ENCODE measurements around the gene TENT5C.
"Not testable (repeated sequence)": the region's sequence is repeated elsewhere in the genome, so short reads cannot be mapped to it uniquely, and the experiment has no call there.

Gene TENT5C

DNA sequence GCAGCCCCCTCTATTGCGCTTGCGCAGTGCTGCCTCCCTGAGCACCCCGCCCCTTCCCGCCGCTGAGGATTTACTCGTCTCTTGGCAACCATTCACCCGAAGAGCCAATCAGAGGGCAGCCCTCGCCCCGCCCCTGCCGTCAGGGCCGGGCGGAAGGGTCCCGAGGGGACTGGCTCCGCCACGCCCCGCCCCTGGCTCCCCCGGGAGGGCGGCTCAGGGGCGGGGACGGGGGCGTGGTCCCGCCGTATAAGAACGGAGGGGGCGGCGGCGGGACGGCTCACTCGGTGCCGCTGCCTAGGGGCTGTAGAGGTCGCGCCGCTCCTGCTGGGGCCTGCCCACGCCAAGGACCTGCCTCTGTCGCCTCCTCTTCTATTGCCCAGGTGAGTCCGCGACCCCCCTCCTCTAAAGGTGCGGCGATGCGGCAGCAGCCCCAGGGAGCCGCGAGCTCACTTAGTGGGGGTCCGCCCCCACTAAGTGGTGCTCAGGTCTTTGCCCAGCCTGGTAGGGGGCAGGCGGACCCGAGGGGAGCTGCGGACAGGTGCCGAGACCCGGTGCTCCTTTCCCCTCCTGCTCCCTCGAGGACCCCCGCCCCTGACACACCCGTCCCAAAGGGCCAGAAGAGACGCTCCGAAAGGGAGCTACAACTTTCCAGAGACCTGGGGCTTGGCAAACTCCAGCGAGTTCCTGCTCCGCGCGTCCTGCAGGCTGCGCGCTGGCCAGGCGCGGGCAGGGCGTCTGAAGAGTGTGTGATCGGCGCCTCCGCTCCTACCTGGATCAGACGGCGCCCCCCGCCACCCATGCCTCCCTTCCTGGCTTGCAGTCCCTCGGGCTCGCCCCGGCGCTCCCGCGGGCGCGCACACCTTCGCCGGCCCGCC is at the start of gene TENT5C:
Gene TENT5C (plus strand): TSS at position 275 of the 875 bp plus-strand sequence. CDS start 16,821 bp downstream, outside the sequence.
- peak; percentile 93 for DNase-seq

- no peak for DNase-seq
Measured at GRCh38 chr1:117556341-117556740, 49.5 kb upstream of the TENT5C start.

GRCh38 chr1:117556976-117557375 is 48.9 kb upstream of the TENT5C start:
- DNase-seq, result no peak

GRCh38 chr1:117558451-117558850 is 47.4 kb upstream of the TENT5C start:
- DNase-seq, result not testable (repeated sequence)

DNA sequence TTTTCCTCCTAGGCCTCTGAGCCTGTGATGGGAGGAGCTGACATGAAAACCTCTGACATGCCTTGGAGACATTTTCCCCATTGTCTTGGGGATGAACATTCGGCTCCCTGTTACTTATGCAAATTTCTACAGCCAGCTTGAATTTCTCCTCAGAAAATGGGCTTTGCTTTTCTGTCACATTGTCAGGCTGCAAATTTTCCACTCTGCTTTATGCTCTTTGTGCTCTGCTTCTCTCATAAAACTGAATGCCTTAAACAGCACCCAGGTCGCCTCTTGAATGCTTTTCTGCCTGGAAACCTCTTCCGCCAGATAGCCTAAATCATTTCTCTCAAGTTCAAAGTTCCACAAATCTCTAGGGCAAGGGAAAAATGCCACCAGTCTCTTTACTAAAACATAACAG is 46.7 kb upstream of the TENT5C start:
- DNase-seq, result no peak

GRCh38 chr1:117559985-117560384 is 45.9 kb upstream of the TENT5C start:
- no peak for DNase-seq

GRCh38 chr1:117561071-117561470 is 44.8 kb upstream of the TENT5C start:
- no peak for DNase-seq

DNA sequence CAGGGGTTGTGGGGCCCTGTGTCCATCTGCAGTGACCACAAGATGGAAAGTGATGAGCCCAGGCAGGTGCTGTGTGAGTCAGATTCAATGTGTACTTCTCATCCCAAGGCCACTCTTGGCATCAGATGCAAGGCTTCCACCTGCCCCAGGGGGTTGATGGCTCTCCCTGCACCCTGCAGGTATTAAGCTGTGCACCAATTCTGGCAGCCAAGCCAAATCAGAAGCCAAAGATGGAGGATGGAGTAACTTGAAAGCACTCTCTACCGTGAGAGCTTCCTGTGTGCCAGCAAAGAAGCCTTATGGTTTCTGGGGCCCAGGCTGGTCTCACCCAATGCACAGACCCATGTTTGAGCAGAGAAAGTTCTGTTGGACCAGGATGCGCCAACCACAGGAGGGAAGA is 44.3 kb upstream of the TENT5C start:
- DNase-seq, result peak; percentile 12

DNA sequence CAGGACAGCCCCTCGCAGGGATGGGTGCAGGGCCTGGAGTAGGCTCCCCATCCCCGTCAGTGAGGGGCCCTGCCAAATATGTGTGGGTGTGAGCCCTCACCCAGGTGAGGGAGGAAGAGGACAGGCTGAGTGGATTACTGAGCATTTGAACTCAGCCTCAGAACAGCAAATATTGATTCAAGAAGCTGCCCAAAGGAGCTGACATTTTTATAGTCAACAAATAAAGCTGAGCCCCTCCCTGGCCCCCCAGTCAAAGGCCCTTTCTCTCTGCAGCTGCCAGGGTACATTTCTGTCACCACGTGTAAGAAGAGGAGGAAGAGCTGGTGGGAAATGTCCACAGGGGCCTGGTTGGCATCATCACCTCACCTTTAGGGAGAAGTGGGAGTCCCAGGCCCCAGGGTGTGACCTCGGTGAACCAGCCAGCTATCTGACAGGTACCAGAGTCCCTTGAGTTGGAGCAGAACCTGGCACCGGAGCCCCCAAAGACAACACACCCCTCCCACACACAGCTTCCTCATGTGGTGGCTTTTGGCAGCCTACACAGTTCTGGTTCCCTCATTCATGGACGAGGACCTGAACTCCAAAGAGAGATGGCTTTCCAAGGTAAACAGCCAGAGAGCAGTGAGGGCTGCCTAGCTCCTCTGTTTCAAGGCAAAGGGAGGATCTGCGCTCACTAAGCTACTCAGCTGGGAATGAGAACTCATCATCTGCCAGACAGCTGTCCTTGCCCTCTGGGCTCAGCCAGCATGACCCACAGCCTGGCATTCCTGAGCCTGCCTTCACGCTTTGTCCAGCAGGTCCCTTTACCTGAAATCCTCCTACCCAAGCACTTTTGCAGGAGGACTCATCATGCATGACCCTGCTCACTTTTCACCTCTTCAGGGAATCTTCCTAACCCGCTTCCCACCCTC is 43.0 kb upstream of the TENT5C start:
- DNase-seq, result peak; percentile 75

- no peak for DNase-seq
Measured at GRCh38 chr1:117563492-117563875, 42.4 kb upstream of the TENT5C start.

GRCh38 chr1:117564227-117565075 is 41.4 kb upstream of the TENT5C start:
- no peak for DNase-seq

DNA sequence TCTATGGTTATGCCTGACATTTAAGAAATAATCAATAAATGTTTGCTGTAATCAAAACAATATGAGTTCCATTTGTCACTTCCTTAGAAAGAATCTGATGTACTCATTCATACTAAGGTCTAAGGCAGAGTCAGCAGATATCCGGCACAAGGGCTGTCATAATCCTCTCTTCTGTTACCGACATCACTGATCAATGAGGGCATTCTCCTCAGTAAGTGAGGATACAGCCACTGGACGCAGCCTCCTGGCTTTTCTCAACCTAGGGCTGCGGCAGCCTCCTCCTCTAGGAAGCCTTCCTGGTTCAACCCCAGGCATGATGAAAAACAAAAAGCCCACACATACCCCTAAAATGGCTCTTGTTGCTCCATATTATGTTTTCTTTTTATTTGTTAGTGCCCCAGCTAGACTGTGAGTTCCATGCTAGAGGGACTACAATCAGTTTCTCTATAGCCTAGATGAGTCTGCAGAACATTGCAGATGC is 40.7 kb upstream of the TENT5C start:
- no peak for DNase-seq

DNA sequence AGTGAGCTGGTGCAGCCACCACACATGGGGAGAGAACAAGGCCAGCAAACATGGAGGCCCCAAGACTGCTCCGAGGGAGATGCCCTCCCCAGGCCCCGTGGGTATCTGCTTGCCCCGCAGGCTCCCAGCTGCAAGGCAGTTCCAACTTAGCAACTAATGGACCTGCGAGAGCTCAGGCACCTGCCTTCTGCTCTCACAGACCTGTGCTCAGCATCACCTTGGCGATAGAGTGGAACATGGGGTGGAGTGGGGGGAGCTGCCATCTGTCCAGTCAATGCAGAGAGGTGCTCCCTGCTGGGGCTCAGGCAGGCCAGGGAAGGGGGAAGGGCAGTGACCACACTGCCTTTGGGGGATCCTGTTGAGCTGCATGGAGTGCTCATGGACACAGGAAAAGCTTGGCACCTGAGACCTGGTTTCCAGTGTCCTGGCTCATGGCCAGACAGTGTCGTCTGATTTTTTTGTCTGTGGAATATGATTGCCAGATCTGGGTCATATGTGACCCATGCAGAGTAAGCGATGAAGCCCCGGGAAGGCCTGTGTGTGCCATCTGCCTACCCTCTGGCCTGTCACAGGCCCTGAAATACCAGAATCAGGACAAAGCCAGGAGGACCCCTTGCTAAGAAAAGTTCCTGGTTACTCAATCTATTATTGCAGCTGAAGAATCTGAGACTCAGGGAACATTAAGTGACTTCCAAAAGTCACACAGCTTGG is 39.9 kb upstream of the TENT5C start:
- peak; percentile 52 for DNase-seq

DNA sequence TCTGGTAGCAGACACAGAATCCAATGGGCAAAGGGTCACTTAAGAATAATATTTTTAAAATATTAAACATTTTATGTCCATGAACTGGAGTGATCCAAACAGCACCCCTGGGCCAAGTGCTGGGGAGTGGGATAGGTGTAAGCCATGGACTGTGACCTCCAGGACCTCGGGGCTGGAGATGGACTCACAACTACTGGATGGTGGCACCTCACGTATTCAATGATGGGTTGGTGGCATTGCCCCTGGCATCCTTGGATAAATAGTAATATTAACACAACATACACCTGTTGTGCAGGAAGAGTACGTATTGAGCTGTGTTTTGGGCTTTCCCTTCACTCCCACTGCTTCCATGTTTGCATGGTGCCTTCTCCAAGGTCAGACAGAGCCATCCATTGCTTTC is 39.3 kb upstream of the TENT5C start:
- DNase-seq, result no peak

GRCh38 chr1:117567435-117567834 is 38.4 kb upstream of the TENT5C start:
- no peak for DNase-seq

DNA sequence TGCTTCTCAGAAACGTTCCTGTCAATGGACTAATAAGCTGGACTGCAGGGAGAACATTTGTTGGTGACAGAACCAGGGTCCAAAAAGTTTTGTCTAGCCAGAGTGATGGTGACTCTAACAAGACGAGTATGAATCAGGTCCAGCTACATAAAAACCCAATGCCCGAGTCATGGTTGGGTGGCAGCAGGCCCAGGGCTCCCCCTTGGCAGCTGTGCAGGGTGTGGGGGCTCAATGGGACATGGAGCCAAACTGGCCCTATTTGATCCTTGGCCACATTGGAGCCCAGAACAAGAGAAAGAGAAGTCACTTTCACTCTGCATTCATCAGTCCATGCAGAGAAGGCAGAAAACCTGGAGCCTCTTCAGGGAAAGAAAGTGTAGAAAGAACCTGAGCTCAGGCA is 37.9 kb upstream of the TENT5C start:
- DNase-seq, result no peak

DNA sequence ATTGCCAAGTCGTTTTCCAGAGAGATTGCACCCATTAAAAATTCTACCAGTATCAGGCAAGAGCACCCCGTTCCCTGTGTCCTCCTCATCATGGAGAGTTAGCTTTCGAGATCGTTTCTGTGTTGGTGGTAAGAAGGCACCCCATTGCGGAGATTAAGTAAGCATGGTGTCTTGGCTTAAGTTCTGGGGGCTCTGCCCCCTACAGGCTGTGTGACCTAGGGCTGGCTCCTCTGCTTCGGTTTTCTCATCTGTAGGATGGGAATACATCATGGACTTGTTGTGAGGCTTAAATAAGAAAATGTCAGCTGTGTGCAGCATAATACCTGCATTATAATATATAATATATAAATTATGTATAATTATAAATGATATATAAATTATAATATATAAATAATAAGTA is 36.8 kb upstream of the TENT5C start:
- DNase-seq, result no peak

DNA sequence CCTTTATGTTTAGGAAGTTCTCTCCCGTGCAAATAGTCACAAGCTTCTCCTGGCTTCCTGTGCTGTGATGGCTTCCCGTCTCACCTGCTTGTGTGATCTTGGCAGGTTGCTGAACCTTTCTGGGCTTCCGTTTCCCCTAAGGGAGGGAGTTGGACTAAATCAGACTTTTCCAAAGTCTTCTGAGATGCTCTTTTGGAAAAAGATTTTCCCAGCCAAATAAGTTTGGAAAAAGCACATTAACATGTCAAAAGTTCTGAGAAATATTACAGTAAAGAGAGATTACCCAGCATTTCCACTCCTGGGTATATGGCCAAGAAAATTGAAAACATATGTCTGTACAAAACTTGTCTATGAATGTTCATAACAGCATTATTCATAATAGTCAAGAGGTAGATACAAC is 36.0 kb upstream of the TENT5C start:
- DNase-seq, result no peak

- peak; percentile 92 for DNase-seq
Measured at GRCh38 chr1:117570988-117571409, 34.8 kb upstream of the TENT5C start.

DNA sequence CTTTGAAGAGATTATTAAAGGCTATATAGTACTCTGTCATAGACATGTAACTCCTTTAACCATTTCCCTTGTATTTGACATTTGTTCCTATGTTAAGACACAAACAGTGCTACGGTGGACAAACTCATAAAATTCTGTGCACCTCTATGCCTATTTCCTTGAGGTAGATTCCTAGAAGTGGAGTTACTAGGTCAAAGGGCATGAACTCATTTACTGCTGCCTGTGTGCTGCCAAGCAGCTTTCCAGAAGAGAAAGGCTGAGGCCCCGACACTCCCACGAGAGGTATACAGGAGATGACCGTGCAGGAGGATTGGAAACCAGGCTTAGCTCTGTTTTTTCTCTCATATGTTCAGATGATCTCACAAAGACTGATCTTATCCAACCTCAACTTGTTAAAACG is 34.4 kb upstream of the TENT5C start:
- DNase-seq, result peak; percentile 38

DNA sequence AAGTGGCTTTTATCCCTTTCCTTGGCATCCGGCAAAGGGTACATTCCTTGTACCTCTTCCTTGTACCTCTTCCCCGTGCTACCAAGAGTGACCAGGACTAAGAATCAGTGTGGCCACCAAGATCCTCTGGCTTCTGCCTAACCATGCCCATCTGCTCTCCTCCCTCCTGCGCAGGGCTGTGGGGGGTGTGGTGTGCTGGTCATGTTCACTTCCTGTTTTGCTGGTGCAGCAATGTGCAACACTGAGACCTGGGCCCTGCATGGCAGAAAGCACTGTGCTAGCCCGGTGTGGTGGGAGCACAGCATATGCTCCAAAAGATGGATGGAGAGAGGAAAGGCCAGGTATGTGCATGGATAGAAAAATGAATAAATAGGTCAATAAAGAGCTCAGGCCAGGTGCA is 33.3 kb upstream of the TENT5C start:
- DNase-seq, result peak; percentile 30
